GM10266 (cell line): ENCODE results near the gene NAA16.

ENCODE experiments used
- DNase-seq: peaks from one replicate; pipeline ENCODE4 v3.0.0; 2012; ENCODE audit errors: extremely low spot score
- TF ChIP-seq, protein P1 (sequence below): IDR thresholded peaks from 2 replicates; pipeline ENCODE4 v1.5.1; 2012; ENCODE audit warnings: mild to moderate bottlenecking, low read depth; ENCODE audit not compliant: control insufficient read depth, insufficient read depth; ENCODE audit errors: missing control alignments

The NAA16 gene

DNA sequence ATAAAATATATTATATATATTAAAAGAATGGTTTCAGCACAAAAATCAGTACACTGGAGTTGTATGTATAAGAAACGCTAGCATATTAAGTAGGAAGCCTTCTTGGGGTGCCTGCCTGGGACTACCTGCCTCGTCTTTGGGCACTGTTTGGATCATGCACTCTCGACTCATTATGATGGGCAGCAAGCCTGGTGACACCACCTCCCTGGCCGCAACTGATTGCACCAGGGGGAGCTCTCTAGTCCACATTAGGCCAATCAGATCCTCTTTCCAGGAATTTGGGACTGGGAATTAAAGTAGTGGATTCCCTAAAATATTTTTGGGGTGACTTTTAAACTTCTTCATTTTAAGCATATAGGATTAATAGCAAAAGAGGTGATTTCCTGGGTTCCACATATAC is 90.3 kb downstream of the NAA16 start:
- no peak for DNase-seq
- TF ChIP-seq, protein P1, sequence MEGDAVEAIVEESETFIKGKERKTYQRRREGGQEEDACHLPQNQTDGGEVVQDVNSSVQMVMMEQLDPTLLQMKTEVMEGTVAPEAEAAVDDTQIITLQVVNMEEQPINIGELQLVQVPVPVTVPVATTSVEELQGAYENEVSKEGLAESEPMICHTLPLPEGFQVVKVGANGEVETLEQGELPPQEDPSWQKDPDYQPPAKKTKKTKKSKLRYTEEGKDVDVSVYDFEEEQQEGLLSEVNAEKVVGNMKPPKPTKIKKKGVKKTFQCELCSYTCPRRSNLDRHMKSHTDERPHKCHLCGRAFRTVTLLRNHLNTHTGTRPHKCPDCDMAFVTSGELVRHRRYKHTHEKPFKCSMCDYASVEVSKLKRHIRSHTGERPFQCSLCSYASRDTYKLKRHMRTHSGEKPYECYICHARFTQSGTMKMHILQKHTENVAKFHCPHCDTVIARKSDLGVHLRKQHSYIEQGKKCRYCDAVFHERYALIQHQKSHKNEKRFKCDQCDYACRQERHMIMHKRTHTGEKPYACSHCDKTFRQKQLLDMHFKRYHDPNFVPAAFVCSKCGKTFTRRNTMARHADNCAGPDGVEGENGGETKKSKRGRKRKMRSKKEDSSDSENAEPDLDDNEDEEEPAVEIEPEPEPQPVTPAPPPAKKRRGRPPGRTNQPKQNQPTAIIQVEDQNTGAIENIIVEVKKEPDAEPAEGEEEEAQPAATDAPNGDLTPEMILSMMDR: no peak

DNA sequence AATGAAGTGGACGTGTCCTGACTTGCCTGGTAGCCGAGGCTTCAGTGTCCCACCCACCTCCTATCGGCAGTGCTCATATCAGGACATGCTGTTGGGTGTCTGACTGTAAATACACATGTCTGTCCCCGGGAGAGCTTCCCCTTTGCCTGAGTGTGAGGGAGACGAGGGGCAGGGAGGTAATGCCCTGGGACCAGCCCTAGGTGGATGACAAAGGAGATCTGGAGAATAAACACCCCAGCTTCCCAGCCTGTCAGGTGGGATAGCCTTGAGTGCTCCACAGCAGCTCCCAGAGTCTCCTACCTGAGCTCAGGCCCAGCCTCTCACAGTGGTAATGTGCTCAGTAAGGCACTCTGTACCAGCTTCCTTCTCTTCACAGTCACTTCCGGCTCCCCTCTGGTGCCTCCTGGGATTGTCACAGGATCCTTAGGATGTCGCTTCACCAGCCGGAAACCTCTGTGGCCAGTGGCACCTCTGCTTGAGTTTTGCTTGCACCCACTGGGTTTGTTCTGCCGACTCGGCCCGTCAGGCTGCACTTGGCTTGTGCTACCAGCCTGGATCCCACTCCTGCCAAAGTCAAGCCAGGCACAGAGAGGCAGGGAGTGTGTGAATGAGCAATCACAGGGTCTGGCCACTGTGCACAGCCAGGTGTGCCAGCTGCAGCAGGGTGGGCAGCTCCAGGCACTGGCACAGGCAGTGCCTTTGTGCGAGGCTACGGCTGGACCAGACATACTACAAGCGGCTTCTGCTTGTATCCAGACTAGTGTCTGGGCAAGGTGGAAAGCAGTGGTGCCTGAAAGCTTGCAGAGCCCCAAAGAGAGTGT is 91.8 kb downstream of the NAA16 start:
- no peak for DNase-seq
- TF ChIP-seq, protein P1: no peak

DNA sequence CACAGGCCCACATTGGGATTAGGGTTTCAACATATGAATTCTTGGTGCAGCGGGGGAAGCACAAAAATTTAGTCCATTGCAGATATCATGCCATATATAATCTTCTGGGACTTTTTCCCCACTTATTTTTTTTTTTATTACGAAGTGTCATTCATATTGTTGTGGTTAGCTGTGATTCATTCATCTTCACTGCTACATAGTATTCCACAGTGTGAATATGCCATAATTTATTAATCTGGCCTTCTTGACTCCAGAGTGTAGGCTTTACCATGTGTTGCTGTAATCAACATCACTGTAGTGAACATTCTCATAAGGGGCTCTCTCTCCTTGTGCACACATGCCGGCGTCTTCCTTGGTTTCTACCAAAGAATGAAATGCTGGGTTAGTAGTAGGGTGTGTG is 92.9 kb downstream of the NAA16 start:
- no peak for DNase-seq
- TF ChIP-seq, protein P1: no peak

DNA sequence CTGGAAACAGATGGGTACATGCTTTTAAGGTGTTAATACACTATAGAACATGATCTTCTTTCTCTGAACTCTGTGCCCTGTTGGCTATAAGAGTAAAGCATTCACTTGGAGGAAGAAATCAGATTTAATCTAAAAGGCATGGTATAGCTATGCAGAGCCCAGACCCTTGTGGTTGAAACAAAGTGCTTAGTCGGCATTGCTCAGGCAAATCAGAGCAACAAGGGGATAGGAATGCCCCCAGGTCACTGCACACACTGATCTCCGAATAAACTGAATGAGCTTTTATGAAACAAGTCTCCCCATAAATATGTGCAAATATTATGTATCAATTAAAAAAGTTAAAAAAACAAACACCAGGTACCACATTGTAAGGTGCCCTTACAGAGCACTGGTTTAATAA is 94.3 kb downstream of the NAA16 start:
- TF ChIP-seq, protein P1: no peak
- no peak for DNase-seq

DNA sequence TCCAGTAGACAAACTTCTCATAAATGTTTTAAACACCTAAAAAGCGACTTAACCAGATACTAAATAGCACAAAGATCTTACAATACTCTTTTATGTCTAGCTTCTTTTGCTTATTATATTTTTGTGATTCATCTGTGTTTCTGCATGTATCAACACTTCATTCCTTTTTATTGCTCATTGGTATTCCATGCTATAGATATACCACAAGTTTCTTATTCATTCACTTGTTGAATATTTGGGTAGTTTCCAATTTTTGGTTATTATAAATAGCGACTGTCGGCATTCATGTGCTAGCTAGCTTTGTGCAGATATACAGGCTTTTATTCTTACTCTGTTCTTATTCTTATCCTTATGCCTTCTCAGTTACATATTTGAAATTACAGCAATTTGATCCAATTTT is 96.3 kb downstream of the NAA16 start:
- no peak for DNase-seq
- TF ChIP-seq, protein P1: no peak

DNA sequence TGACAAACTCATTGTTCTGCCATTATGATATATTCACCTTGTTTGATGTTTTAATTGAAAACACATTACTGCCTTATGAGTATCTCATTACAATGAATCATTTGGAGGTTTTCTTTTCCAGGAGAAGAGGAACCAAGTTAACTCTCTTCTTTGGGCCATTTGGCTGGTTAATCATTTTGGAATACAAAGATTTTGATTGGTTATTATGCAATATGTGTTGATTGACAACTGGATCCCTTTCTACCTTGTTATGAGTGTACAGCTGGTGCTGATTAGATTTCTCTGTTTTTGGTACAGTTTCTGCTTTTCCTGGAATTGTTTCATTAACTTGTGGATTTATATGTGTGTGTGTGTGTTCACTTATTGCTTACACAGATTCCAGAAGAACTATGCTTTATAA is 97.1 kb downstream of the NAA16 start:
- DNase-seq: no peak
- TF ChIP-seq, protein P1: no peak

DNA sequence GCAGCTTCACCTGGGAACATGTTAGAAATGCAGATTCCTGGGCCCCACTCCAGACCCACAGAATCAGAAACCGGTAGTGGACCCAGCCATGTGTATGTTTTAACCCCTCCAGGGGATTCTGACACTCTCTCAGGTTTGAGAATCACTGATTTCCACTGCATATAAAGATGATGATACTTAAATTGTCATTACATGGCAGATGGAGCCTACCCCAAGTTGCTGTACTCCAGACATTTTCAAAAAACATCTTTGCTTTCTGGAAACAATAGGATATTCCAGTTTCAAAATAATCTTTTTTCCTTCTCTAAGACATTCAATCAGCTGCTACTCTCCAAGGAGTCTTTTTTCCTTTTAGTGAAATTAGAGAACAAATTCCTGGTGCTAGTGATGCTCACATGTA is 97.7 kb downstream of the NAA16 start:
- TF ChIP-seq, protein P1: no peak
- no peak for DNase-seq
